Endothelial cell of umbilical vein (primary cell): Measurements from ENCODE around the gene PYCR2.

Experiments used
- FOS ChIP-seq: IDR thresholded peaks from 2 replicates; pipeline ENCODE4 v1.6.1; 2011; ENCODE audit warnings: mild to moderate bottlenecking, low read length, moderate library complexity, borderline replicate concordance; ENCODE audit not compliant: insufficient read depth
- GATA2 ChIP-seq: IDR thresholded peaks from 2 replicates; pipeline ENCODE4 v1.7.0; 2011; ENCODE audit warnings: low read depth, mild to moderate bottlenecking, moderate library complexity, mixed read lengths, low read length; ENCODE audit not compliant: insufficient read length, insufficient read depth
- JUN ChIP-seq: IDR thresholded peaks from 2 replicates; pipeline ENCODE4 v1.6.1; 2011; ENCODE audit warnings: borderline replicate concordance, low read depth; ENCODE audit not compliant: insufficient read length, insufficient read depth
- MYC ChIP-seq: IDR thresholded peaks from one replicate; pipeline ENCODE4 v1.6.1; 2011; ENCODE audit warnings: mild to moderate bottlenecking, low read depth, low read length
- POLR2A ChIP-seq: IDR thresholded peaks from 2 replicates; pipeline ENCODE4 v1.6.1; 2012; ENCODE audit warnings: low read depth, mild to moderate bottlenecking, control low read depth, low read length
- POLR2AphosphoS5 ChIP-seq: IDR thresholded peaks from 2 replicates; pipeline ENCODE4 v1.6.1; 2012; ENCODE audit warnings: low read depth, mild to moderate bottlenecking, control low read depth, low read length, moderate library complexity; ENCODE audit not compliant: insufficient read depth
- TF ChIP-seq, protein P1 (sequence below), 2 donors: IDR thresholded peaks; 1 replicate in 1 of 2; 2 replicates in 1 of 2; pipeline ENCODE4 v1.5.1; 2011; ENCODE audit warnings: low read length in 2 of 2, mild to moderate bottlenecking in 2 of 2, moderate library complexity in 2 of 2, control low read depth in 1 of 2, inconsistent platforms in 1 of 2, low read depth in 1 of 2; ENCODE audit not compliant: insufficient read depth in 1 of 2; ENCODE audit errors: extremely low read depth in 1 of 2
- TF ChIP-seq, protein P2 (sequence below): IDR thresholded peaks from 2 replicates; pipeline ENCODE4 v1.6.1; 2011; ENCODE audit not compliant: insufficient read depth, insufficient read length

DNA sequence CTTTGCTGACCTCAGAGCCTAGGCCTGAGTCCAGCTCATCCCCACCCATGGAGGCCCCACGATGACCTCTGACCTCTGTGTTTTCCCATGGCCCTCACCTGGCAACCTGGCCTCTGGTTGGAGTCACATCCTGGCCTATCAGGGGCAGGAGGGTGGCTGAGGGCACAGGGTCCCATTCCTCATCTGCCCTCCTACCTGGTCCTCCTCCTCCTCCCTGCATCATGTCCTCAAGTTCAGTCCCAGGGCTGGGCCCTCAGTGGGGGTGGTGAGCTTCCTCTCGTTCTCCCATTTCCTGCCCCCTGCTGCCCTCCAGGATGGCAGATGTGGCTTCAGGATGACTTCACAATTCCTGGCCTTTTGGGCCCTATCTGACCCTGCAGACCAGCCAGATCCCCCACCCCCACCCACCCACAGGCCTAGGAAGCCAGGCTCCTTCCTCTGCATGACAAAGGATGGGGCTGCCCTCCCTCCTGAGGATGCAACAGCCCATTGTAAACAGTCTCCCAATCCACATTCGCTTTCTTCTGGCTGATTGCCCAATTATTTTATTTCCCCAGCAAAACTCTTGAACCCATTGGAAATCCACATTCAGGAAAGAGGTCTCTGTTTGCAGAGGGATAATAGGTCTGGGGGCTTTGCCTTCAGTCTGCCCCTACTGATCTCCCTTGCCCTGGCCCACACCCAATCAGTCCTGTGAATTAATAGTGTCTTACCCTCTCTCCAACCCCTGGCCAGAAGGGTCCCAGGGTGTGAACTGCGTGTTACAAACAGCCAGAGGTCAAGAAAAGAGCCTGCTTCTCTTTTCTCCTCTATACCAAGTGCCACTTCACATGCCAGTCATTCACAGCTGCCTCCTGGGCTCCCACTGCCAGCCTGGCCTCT is 24.8 kb downstream of the PYCR2 start:
- TF ChIP-seq, protein P1, sequence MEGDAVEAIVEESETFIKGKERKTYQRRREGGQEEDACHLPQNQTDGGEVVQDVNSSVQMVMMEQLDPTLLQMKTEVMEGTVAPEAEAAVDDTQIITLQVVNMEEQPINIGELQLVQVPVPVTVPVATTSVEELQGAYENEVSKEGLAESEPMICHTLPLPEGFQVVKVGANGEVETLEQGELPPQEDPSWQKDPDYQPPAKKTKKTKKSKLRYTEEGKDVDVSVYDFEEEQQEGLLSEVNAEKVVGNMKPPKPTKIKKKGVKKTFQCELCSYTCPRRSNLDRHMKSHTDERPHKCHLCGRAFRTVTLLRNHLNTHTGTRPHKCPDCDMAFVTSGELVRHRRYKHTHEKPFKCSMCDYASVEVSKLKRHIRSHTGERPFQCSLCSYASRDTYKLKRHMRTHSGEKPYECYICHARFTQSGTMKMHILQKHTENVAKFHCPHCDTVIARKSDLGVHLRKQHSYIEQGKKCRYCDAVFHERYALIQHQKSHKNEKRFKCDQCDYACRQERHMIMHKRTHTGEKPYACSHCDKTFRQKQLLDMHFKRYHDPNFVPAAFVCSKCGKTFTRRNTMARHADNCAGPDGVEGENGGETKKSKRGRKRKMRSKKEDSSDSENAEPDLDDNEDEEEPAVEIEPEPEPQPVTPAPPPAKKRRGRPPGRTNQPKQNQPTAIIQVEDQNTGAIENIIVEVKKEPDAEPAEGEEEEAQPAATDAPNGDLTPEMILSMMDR (IDR thresholded peaks at IDR 0.05; ENCODE audit: extremely low read depth in 1 of 2, insufficient read depth in 1 of 2, low read depth in 1 of 2, low read length in 2 of 2) = no peak
- TF ChIP-seq POLR2A (no peak), POLR2AphosphoS5 (no peak), JUN (no peak), MYC (no peak), FOS (no peak), GATA2 (no peak)
- TF ChIP-seq, protein P2, sequence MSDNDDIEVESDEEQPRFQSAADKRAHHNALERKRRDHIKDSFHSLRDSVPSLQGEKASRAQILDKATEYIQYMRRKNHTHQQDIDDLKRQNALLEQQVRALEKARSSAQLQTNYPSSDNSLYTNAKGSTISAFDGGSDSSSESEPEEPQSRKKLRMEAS = no peak
